Measurements from ENCODE around the gene KRTAP4-6. TPM values are rescaled to one million over a fixed set of nuclear protein-coding genes. Genes with fewer than 3 reads are reported as not detected.
"Not testable (repeated sequence)": the region's sequence is repeated elsewhere in the genome, so short reads cannot be mapped to it uniquely, and the experiment has no call there.

KRTAP4-6 gene
- total and polyA plus RNA-seq, 8 donors: not detected

DNA sequence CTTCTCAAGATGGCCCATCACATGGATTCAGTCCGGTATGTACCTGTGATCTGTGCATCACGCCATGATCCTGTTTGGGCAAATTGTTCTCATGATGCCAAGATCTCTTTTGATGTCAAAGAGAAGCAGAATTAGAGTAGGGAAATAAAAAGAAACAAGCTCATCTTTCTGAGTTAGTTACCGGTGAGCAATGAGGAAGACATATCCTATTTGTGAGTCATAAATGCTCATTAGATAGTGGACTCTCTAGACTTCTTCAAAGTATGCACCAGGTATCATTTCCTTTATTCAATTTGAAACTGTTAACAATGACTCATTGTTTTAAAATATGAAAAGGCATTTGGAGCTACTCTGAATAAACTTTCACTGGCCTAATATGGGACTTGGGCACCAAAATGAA, 8.4 kb downstream of the KRTAP4-6 start:
- DNase-seq: no peak
- no peak for TF ChIP-seq CTCF (IDR thresholded peaks at IDR 0.05)

DNA sequence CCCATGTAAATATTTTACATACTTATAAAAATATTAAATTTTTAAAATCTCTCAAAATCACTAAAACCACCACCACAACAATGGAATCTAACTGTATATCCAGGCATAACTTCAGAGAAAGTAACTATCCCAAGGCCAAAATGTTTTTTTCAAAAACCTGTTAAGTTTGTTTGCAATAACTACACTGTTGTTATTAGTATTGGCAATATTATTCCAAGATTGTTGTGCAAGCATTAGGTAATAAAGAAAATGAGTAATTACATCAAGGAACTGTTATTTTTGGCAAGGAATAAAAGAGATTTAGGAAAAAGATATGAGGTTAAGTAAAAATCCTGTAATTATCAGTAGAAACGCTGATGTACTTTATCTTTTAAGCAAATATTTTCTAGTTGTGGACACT, 13.0 kb downstream of the KRTAP4-6 start:
- no peak for TF ChIP-seq CTCF (IDR thresholded peaks at IDR 0.05)
- ATAC-seq: no peak

More for the DNA sequence above, 8.4 kb downstream of the KRTAP4-6 start:
- H3K4me1 ChIP-seq: no peaks in the 10 kb centered on the region
- intact Hi-C loops (cut with DNase I): no loop called here
- ATAC-seq: no peak
- H3K36me3 ChIP-seq: no peaks in the 10 kb centered on the region
- no peaks in the 10 kb centered on the region for H3K9me3 ChIP-seq
- H3K27me3 ChIP-seq: no peaks in the 10 kb centered on the region
- no peak overlapping the region for H3K27ac ChIP-seq
- H3K4me3 ChIP-seq: no peak overlapping the region

GRCh38 chr17:41126412-41126811, 13.9 kb downstream of the KRTAP4-6 start:
- no peak overlapping the region for H3K4me3 ChIP-seq
- no peak for ATAC-seq
- DNase-seq: no peak
- H3K27me3 ChIP-seq: peaks cover 0 to 8% of the 10 kb centered on the region in 2 donors
- TF ChIP-seq CTCF (IDR thresholded peaks at IDR 0.05): no peak
- H3K9me3 ChIP-seq: no peaks in the 10 kb centered on the region
- no peak overlapping the region for H3K27ac ChIP-seq
- intact Hi-C loops (cut with DNase I): no loop called here
- no peaks in the 10 kb centered on the region for H3K4me1 ChIP-seq
- no peaks in the 10 kb centered on the region for H3K36me3 ChIP-seq

More for the DNA sequence above, 13.0 kb downstream of the KRTAP4-6 start:
- H3K4me1 ChIP-seq: no peaks in the 10 kb centered on the region
- DNase-seq: no peak
- H3K27ac ChIP-seq: no peak overlapping the region
- intact Hi-C loops (cut with DNase I): no loop called here
- no peaks in the 10 kb centered on the region for H3K36me3 ChIP-seq
- H3K4me3 ChIP-seq: no peak overlapping the region
- H3K27me3 ChIP-seq: peaks cover 0 to 8% of the 10 kb centered on the region in 2 donors
- H3K9me3 ChIP-seq: no peaks in the 10 kb centered on the region

DNA sequence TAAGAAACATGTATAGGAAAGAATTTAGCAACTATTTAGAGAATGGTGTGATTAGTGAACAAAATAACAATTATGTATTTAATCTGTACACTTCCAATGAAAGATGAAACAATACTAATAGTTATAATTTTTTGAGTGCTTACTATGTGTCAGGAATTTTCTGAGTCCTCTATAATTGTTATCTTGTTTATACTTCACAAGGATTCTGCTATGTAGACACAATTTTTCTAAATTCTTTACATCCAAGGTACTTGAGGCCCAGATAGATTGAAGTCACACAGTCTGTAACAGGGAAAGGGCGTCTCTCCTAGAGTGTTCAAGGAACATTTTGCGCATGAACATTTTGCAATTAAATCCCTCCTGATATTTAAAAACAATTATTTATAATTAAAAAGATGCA, 15.3 kb downstream of the KRTAP4-6 start:
- DNase-seq (no peak), ATAC-seq (no peak)
- intact Hi-C loops (cut with DNase I): no loop called here
- Histone ChIP-seq H3K27ac (no peak overlapping the region), H3K27me3 (peaks cover 0 to 8% of the 10 kb centered on the region in 2 donors), H3K36me3 (no peaks in the 10 kb centered on the region), H3K4me3 (no peak overlapping the region), H3K4me1 (no peaks in the 10 kb centered on the region), H3K9me3 (no peaks in the 10 kb centered on the region)
- no peak for TF ChIP-seq CTCF (IDR thresholded peaks at IDR 0.05)

GRCh38 chr17:41123991-41124371, 16.4 kb downstream of the KRTAP4-6 start, which contains the start of gene KRTAP4-12:
Gene KRTAP4-12, minus strand, starts transcription at chr17:41124182. Its CDS starts 60 bp downstream, at chr17:41124122.
- H3K9me3 ChIP-seq; ATAC-seq; H3K27me3 ChIP-seq; DNase-seq; H3K36me3 ChIP-seq; intact Hi-C loops (cut with DNase I); H3K4me1 ChIP-seq; H3K27ac ChIP-seq; H3K4me3 ChIP-seq: not testable (repeated sequence)

DNA sequence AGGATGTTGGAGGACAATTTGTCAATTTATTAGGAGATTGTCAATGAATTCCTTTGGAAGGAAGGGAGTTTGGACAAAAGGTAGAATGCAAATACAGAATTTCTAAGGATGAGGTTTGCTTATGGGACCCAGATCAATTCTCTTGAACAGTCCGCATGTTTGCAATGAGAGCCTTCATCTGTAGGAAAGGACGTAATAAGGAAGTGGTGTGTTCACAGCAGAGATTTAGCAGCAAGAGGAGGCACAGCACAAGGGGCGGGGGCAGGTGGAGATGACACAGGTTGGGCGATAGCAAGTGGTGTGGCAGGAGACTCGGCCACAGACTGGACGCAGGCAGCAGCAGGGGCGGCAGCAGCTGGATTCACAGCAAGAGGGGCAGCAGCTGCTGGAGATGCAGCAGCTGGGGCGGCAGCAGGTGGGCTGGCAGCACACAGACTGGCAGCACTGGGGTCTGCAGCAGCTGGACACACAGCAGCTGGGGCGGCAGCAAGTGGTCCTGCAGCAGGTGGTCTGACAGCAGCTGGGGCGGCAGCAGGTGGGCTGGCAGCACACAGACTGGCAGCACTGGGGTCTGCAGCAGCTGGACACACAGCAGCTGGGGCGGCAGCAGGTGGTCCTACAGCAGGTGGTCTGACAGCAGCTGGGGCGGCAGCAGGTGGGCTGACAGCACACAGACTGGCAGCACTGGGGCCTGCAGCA, 16.9 kb downstream of the KRTAP4-6 start:
- H3K27me3 ChIP-seq; ATAC-seq; H3K27ac ChIP-seq; H3K36me3 ChIP-seq; DNase-seq; H3K4me3 ChIP-seq; H3K9me3 ChIP-seq; H3K4me1 ChIP-seq; intact Hi-C loops (cut with DNase I): not testable (repeated sequence)

All from left lung (tissue), 10 donors.